IMR-90 (cell line): Measurements from ENCODE around the gene ITGA1. TPM values are rescaled to one million over a fixed set of nuclear protein-coding genes. Genes with fewer than 3 reads are reported as not detected.
A peak's percentile ranks its signal among the peaks of the same experiment; 100 is the strongest.

Experiments
- ATAC-seq: fragments of 200-7000 bp; cut with Tn5 transposase; 2 replicates; pipeline ENCODE4 v1.9.1; 2020; ENCODE audit warnings: low read depth, mild to moderate bottlenecking, moderate library complexity
- BruUV-seq: library from RNA; stranded (reverse); fragments of 400-500 nt; replicated peaks from 2 replicates; lab custom pipeline; 2021; lab: Mats Ljungman, UMichigan
- CTCF ChIA-PET: fragments of 300-600 bp; formaldehyde crosslinking; extraction: SDS; loops from one replicate; lab custom pipeline; 2021; ENCODE audit warnings: antibody characterized with exemption; lab: Yijun Ruan, JAX
- POLR2A ChIA-PET: fragments of 300-600 bp; sonication (Branson Sonifier 250); formaldehyde crosslinking; loops from one replicate; lab custom pipeline; 2022; ENCODE audit warnings: antibody characterized with exemption; ENCODE audit not compliant: unreplicated experiment; lab: Charles Lee
- DNase-seq: peaks from one replicate; pipeline ENCODE4 v3.0.0; 2013
- H2AFZ ChIP-seq: replicated peaks from 2 replicates; pipeline ENCODE3; 2013; ENCODE audit warnings: low read length, mild to moderate bottlenecking; ENCODE audit not compliant: poor library complexity
- H2AK5ac ChIP-seq: 2 replicates; pipeline ENCODE4 v1.6.1; 2013; ENCODE audit warnings: low read depth, low read length, inconsistent platforms
- H2AK9ac ChIP-seq: replicated peaks from 2 replicates; pipeline ENCODE3; 2013; ENCODE audit warnings: mild to moderate bottlenecking, low read depth, low read length, moderate library complexity; ENCODE audit not compliant: poor library complexity
- H2BK120ac ChIP-seq: 2 replicates; pipeline ENCODE4 v1.6.1; 2013; ENCODE audit warnings: low read depth, low read length, inconsistent platforms
- H2BK15ac ChIP-seq: 3 replicates; pipeline ENCODE4 v1.6.1; 2013; ENCODE audit warnings: low read depth, low read length, inconsistent platforms
- H2BK20ac ChIP-seq: 2 replicates; pipeline ENCODE4 v1.6.1; 2013; ENCODE audit warnings: low read depth, mild to moderate bottlenecking, inconsistent platforms, low read length, moderate library complexity
- H2BK5ac ChIP-seq: 2 replicates; pipeline ENCODE4 v1.6.1; 2013; ENCODE audit warnings: mild to moderate bottlenecking, low read depth, low read length, inconsistent platforms; ENCODE audit not compliant: poor library complexity, severe bottlenecking
- H3K14ac ChIP-seq: replicated peaks from 2 replicates; pipeline ENCODE4 v1.6.1; 2013; ENCODE audit warnings: low read depth, low read length, inconsistent platforms
- H3K18ac ChIP-seq: 2 replicates; pipeline ENCODE4 v1.6.1; 2013; ENCODE audit warnings: low read depth, low read length, control low read depth
- H3K23ac ChIP-seq: 2 replicates; pipeline ENCODE4 v1.6.1; 2013; ENCODE audit warnings: low read depth, low read length, inconsistent platforms
- H3K27ac ChIP-seq: 2 replicates; pipeline ENCODE4 v1.5.1; 2013; ENCODE audit warnings: mild to moderate bottlenecking, control low read depth, low read length; ENCODE audit not compliant: insufficient read depth
- H3K27me3 ChIP-seq: 2 replicates; pipeline ENCODE4 v1.6.1; 2013; ENCODE audit warnings: low read length; ENCODE audit not compliant: control insufficient read depth, insufficient read depth
- H3K36me3 ChIP-seq: 2 replicates; pipeline ENCODE4 v1.6.1; 2013; ENCODE audit warnings: low read length, mixed read lengths; ENCODE audit not compliant: control insufficient read depth, insufficient read depth
- H3K4ac ChIP-seq: 2 replicates; pipeline ENCODE4 v1.6.1; 2013; ENCODE audit warnings: low read depth, low read length, inconsistent platforms
- H3K4me1 ChIP-seq: 2 replicates; pipeline ENCODE4 v1.6.1; 2013; ENCODE audit warnings: low read length, mixed read lengths; ENCODE audit not compliant: control insufficient read depth, insufficient read depth
- H3K4me2 ChIP-seq: 2 replicates; pipeline ENCODE4 v1.6.1; 2013; ENCODE audit warnings: low read depth, mild to moderate bottlenecking, control low read depth, low read length, moderate library complexity
- H3K4me3 ChIP-seq: 2 replicates; pipeline ENCODE4 v1.5.1; 2013; ENCODE audit warnings: low read depth, mild to moderate bottlenecking, control low read depth, low read length, moderate library complexity; ENCODE audit not compliant: insufficient read depth
- H3K56ac ChIP-seq: 2 replicates; pipeline ENCODE4 v1.6.1; 2013; ENCODE audit warnings: low read length, inconsistent platforms; ENCODE audit not compliant: insufficient read depth; ENCODE audit errors: extremely low read depth
- H3K79me1 ChIP-seq, 2 experiments: 2 replicates each; pipeline ENCODE4 v1.6.1; 2013; ENCODE audit warnings: low read length in 2 of 2, inconsistent platforms in 1 of 2, low read depth in 1 of 2
- H3K9ac ChIP-seq: 2 replicates; pipeline ENCODE4 v1.6.1; 2013; ENCODE audit warnings: low read depth, low read length, control low read depth
- H3K9me1 ChIP-seq: 2 replicates; pipeline ENCODE4 v1.6.1; 2013; ENCODE audit warnings: low read length, inconsistent platforms; ENCODE audit not compliant: insufficient read depth
- H3K9me3 ChIP-seq: 2 replicates; pipeline ENCODE4 v1.6.1; 2013; ENCODE audit warnings: low read length; ENCODE audit not compliant: control insufficient read depth, insufficient read depth
- H4K20me1 ChIP-seq: 2 replicates; pipeline ENCODE4 v1.6.1; 2013; ENCODE audit warnings: low read length, inconsistent platforms; ENCODE audit not compliant: insufficient read depth
- H4K5ac ChIP-seq: 2 replicates; pipeline ENCODE4 v1.6.1; 2013; ENCODE audit warnings: mild to moderate bottlenecking, low read depth, low read length, control low read depth
- H4K8ac ChIP-seq, 2 experiments: 2 replicates each; pipeline ENCODE4 v1.6.1; 2013; ENCODE audit warnings: low read depth in 2 of 2, low read length in 2 of 2, control low read depth in 1 of 2, inconsistent platforms in 1 of 2
- H4K91ac ChIP-seq: 2 replicates; pipeline ENCODE4 v1.6.1; 2013; ENCODE audit warnings: low read depth, low read length, inconsistent platforms; ENCODE audit not compliant: insufficient read depth
- BHLHE40 ChIP-seq: fragments of 150-350 bp; IDR thresholded peaks from 2 replicates; pipeline ENCODE4 v1.6.1; 2016; ENCODE audit warnings: mild to moderate bottlenecking, low read depth, low read length
- CTCF ChIP-seq: conservative IDR thresholded peaks from 2 replicates; pipeline ENCODE4 v1.5.1; 2012; ENCODE audit warnings: mild to moderate bottlenecking, low read depth, low read length, improper control_type of control experiment
- RAD21 ChIP-seq: IDR thresholded peaks from 2 replicates; pipeline ENCODE4 v1.6.1; 2012; ENCODE audit warnings: low read length, improper control_type of control experiment
- RFX5 ChIP-seq: IDR thresholded peaks from 2 replicates; pipeline ENCODE4 v1.8.0; 2012; ENCODE audit warnings: low read depth, mild to moderate bottlenecking, low read length, moderate library complexity
- SMC3 ChIP-seq: fragments of 150-350 bp; IDR thresholded peaks from 2 replicates; pipeline ENCODE4 v1.6.1; 2016; ENCODE audit warnings: low read depth, mild to moderate bottlenecking, antibody characterized with exemption, low read length, moderate library complexity
- WGBS, 2 experiments: methylation state at CpG; one replicate each; pipeline versions ENCODE4 v1.1.5 to v1.1.7; 2013; ENCODE audit warnings: missing lambda C conversion rate in 2 of 2; ENCODE audit not compliant: insufficient read length in 1 of 2; ENCODE audit errors: extremely low coverage in 2 of 2; 5-methylcytosine and 5-hydroxymethylcytosine counted together
- dilution Hi-C: fragments of 300-500 bp; cut with HindIII; formaldehyde crosslinking; loops from one replicate; pipeline ENCODE4 v1.14.3; 2018; ENCODE audit warnings: low sequenced_read_pairs; ENCODE audit not compliant: unreplicated experiment
- in situ Hi-C: fragments of 300-500 bp; cut with MboI; formaldehyde crosslinking; loops from 3 replicates; pipeline ENCODE4 v1.14.3; 2019; ENCODE audit warnings: low sequenced_read_pairs, inconsistent platforms, mixed read lengths
- intact Hi-C: fragments of 100-400 bp; cut with micrococcal nuclease; formaldehyde crosslinking; loops from 2 replicates; pipeline ENCODE4 v1.10.0; 2022
- polyA plus RNA-seq, 3 experiments: library from polyadenylated mRNA; depleted of rRNA; stranded (reverse); fragments of >200 nt; gene quantifications; 2 replicates each; pipeline ENCODE4 v1.2.3, GENCODE V29; 2012; ENCODE audit warnings: low replicate concordance in 1 of 3
- total RNA-seq: library from RNA; depleted of rRNA; stranded (reverse); fragments of >200 nt; gene quantifications from 2 replicates; pipeline ENCODE4 v1.2.3, GENCODE V29; 2012

ITGA1 gene
- total and polyA plus RNA-seq, 2 of the 4 experiments (the other 2 are of a cell fraction) = 22.3 to 95.2 TPM

GRCh38 chr5:52805615-52806014 is 17.9 kb downstream of the ITGA1 start:
- Histone ChIP-seq H3K4ac (peak overlapping the region; percentile 59; the same call in 1 of the 2 replicates), H3K9me3 (no peaks in the 10 kb centered on the region), H3K27me3 (no peaks in the 10 kb centered on the region), H2AK5ac (no peak overlapping the region), H3K9ac (no peak overlapping the region; the same call in 1 of the 2 replicates), H3K23ac (no peak overlapping the region; the same call in 1 of the 2 replicates), H4K5ac (no peak overlapping the region), H3K18ac (peak overlapping the region; percentile 39; the same call in 1 of the 2 replicates), H2AK9ac (no peak overlapping the region), H3K56ac (no peak overlapping the region), H3K27ac (peak overlapping the region; percentile 31; the same call in 1 of the 2 replicates), H3K14ac (peak overlapping the region; percentile 60; the same call in 1 of the 2 replicates), H3K4me3 (peak overlapping the region; percentile 17; the same call in 1 of the 2 replicates), H2AFZ (no peak overlapping the region), H2BK20ac (no peak overlapping the region), H3K4me1 (peaks cover 20% of the 10 kb centered on the region), H4K20me1 (peaks cover 20% of the 10 kb centered on the region), H3K36me3 (peaks cover 13% of the 10 kb centered on the region), H3K4me2 (peak overlapping the region; percentile 83; the same call in 1 of the 2 replicates), H2BK120ac (no peak overlapping the region; the same call in 1 of the 2 replicates), H2BK15ac (no peak overlapping the region), H2BK5ac (peak overlapping the region; percentile 93), H3K9me1 (peaks cover 6% of the 10 kb centered on the region; the same call in 1 of the 2 replicates), H3K79me1 (peaks cover 7 to 34% of the 10 kb centered on the region in 2 experiments), H4K91ac (no peak overlapping the region), H4K8ac (peak overlapping the region in 1 of 2 experiments; percentile 23; a peak in 1 of 4 replicates)
- WGBS, 2 experiments = no CpG with 5 or more reads among the region's 2 CpGs
- DNase-seq (no peak), ATAC-seq (no peak)
- TF ChIP-seq SMC3 (no peak), CTCF (no peak), BHLHE40 (no peak), RFX5 (no peak), RAD21 (no peak)
- dilution Hi-C loops = no loop called here
- in situ Hi-C loops = no loop called here
- BruUV-seq = no TSS peak
- intact Hi-C loops = no loop called here
- ChIA-PET POLR2A (interaction anchor here (0.6 kb wide), 1 partner anchor 69 kb away, joined by 3 read pairs; no protein-coding TSS in a partner anchor), CTCF (interaction anchor here (1.1 to 1.6 kb wide), 2 partner anchors 36 to 110 kb away, joined by 3 to 4 read pairs; no protein-coding TSS in a partner anchor)
